ENCODE measurements around the gene PTPRE. TPM values are rescaled to one million over a fixed set of nuclear protein-coding genes. Genes with fewer than 3 reads are reported as not detected.

Gene PTPRE
- total RNA-seq, 1 experiment from 2014 or later, result 0.70 TPM

GRCh38 chr10:127899766-127900387, 7.0 kb upstream of the PTPRE start:
- Histone ChIP-seq H3K4me1 (ENCODE audit: insufficient read depth, low read length) (no peaks in the 10 kb centered on the region), H3K23me2 (ENCODE audit: insufficient read length, low read depth, low read length, poor library complexity, severe bottlenecking) (no peaks in the 10 kb centered on the region), H3K79me1 (ENCODE audit: insufficient read depth, low read depth, low read length, poor library complexity, severe bottlenecking) (no peaks in the 10 kb centered on the region), H2BK20ac (ENCODE audit: low read depth, low read length, poor library complexity, severe bottlenecking) (no peak overlapping the region), H4K5ac (ENCODE audit: insufficient read length, low read depth, low read length) (no peak overlapping the region), H3K4ac (ENCODE audit: low read depth, low read length) (no peak overlapping the region), H3K14ac (ENCODE audit: insufficient read depth, low read length) (no peak overlapping the region), H3K79me2 (ENCODE audit: insufficient read depth, low read length) (no peaks in the 10 kb centered on the region), H4K8ac (replicated peaks; ENCODE audit: insufficient read length, low read depth, low read length) (no peak overlapping the region), H2BK12ac (ENCODE audit: insufficient read length, low read depth, low read length) (no peak overlapping the region), H3K56ac (ENCODE audit: insufficient read length, low read depth, low read length) (no peak overlapping the region), H3K27ac (ENCODE audit: insufficient read length, low read depth, low read length) (no peak overlapping the region), H3K23ac (ENCODE audit: insufficient read length, low read depth, low read length) (no peak overlapping the region), H3K27me3 (ENCODE audit: insufficient read depth, low read length) (no peaks in the 10 kb centered on the region), H3K18ac (ENCODE audit: insufficient read length, low read depth, low read length) (no peak overlapping the region), H2AFZ (ENCODE audit: low read length) (no peak overlapping the region), H2BK5ac (ENCODE audit: insufficient read length, low read length) (no peak overlapping the region), H2BK15ac (ENCODE audit: low read depth, low read length) (no peak overlapping the region), H3T11ph (ENCODE audit: low read length) (no peak overlapping the region), H3K4me2 (ENCODE audit: insufficient read depth, insufficient read length, low read length) (no peak overlapping the region), H3K9ac (ENCODE audit: extremely low read depth, insufficient read length, low read length) (no peak overlapping the region), H2AK5ac (ENCODE audit: insufficient read length, low read length) (no peak overlapping the region), H4K20me1 (ENCODE audit: control insufficient read depth, insufficient read depth, insufficient read length) (no peaks in the 10 kb centered on the region), H2BK120ac (ENCODE audit: low read depth, low read length, poor library complexity, severe bottlenecking) (no peak overlapping the region), H3K9me3 (ENCODE audit: control insufficient read depth, low read depth, low read length) (no peaks in the 10 kb centered on the region), H4K91ac (ENCODE audit: insufficient read length, low read depth, low read length) (no peak overlapping the region)
- Mint-ChIP-seq H3K27ac (no peak overlapping the region), H3K27me3 (ENCODE audit: low read depth) (peaks cover 9% of the 10 kb centered on the region; the same call in 1 of the 2 replicates), H3K4me1 (no peaks in the 10 kb centered on the region), H3K9me3 (peaks cover 0 to 4% of the 10 kb centered on the region in 2 experiments; a peak in 1 of 5 replicates), H3K4me3 (no peak overlapping the region), H3K36me3 (ENCODE audit: insufficient read depth in 1 of 3, low read depth in 3 of 3) (no peaks in the 10 kb centered on the region)
- DNase-seq, result no peak
- no peak for TF ChIP-seq CTCF (conservative IDR thresholded peaks at IDR 0.05)
- WGBS (ENCODE audit: extremely low coverage, insufficient read length, low lambda C conversion rate), result no CpG with 5 or more reads among the region's 3 CpGs

Measured in H9 (cell line).